Right lobe of liver (tissue), 6 donors: ENCODE measurements around the gene ZNG1B. TPM values are rescaled to one million over a fixed set of nuclear protein-coding genes. Genes with fewer than 3 reads are reported as not detected.
A peak's percentile ranks its signal among the peaks of the same experiment; 100 is the strongest.
"Not testable (repeated sequence)": the region's sequence is repeated elsewhere in the genome, so short reads cannot be mapped to it uniquely, and the experiment has no call there.

ENCODE experiments used
- ATAC-seq, 4 donors: fragments of 200-7000 bp; cut with Tn5 transposase; one replicate each; pipeline ENCODE4 v1.9.1; 2020; ENCODE audit warnings: mild to moderate bottlenecking in 4 of 4, moderate library complexity in 4 of 4
- DNase-seq, 3 donors: peaks; one replicate each; pipeline ENCODE4 v3.0.0-alpha.2; 2020
- H3K27ac ChIP-seq, 3 donors: fragments of 200-600 bp; one replicate each; pipeline ENCODE4 v1.8.0; 2022
- H3K27me3 ChIP-seq, 2 donors: fragments of 200-600 bp; one replicate each; pipeline ENCODE4 v1.8.0; 2022
- H3K36me3 ChIP-seq, 4 donors: fragments of 200-600 bp; sonication (generic) in 1 of 4; one replicate each; pipeline versions ENCODE4 v1.5.1 to v1.8.0; 2017 to 2022; ENCODE audit warnings: control low read depth in 1 of 4
- H3K4me1 ChIP-seq, 4 donors: fragments of 200-600 bp; sonication (generic) in 1 of 4; one replicate each; pipeline versions ENCODE4 v1.5.1 to v1.8.0; 2017 to 2022; ENCODE audit warnings: control low read depth in 1 of 4
- H3K4me3 ChIP-seq, 3 donors: fragments of 200-600 bp; one replicate each; pipeline ENCODE4 v1.8.0; 2022
- H3K9me3 ChIP-seq, 4 donors: fragments of 200-600 bp; sonication (generic) in 1 of 4; one replicate each; pipeline versions ENCODE4 v1.5.1 to v1.8.0; 2017 to 2022; ENCODE audit warnings: control low read depth in 1 of 4
- WGBS: methylation state at CpG from one replicate; pipeline ENCODE4 v1.1.6; 2018; ENCODE audit warnings: low coverage, low lambda C conversion rate; ENCODE audit not compliant: insufficient coverage; ENCODE audit errors: missing lambda C conversion rate; 5-methylcytosine and 5-hydroxymethylcytosine counted together
- intact Hi-C, 2 donors: fragments of 100-400 bp; cut with DNase I; formaldehyde crosslinking; loops; one replicate each; pipeline versions ENCODE4 v1.11.2 to v1.14.1; 2022
- total RNA-seq, 6 experiments: library from RNA; depleted of rRNA in 2 of 6; stranded (reverse); fragments of >200 nt in 2 of 6; fragmentation: NEBNext Ultra II Directional in 3 of 6; extraction: Animal tissue kit (Norgen Biotek cat#: 25700) in 3 of 6; gene quantifications; one replicate each; pipeline versions ENCODE4 v1.1.0 to v1.2.4, GENCODE V29; 2016 to 2023
- donor health status: DM: no; HTN: yes; CAD: no.
- donor health status: DM: no; HTN: no; CAD: no.
- donor health status: DM: no; HTN: no; CAD: no.
- donor health status: DM: no; HTN: yes; CAD: no.
- donor health status: DM: no; HTN: yes; CAD: no.

ZNG1B gene
- total RNA-seq, 6 experiments from 2014 or later, result 10.8 to 16.4 (median 13.3) TPM

GRCh38 chr2:113499886-113500722 lies 62.6 kb downstream of the ZNG1B start:
- WGBS, result 5% methylated on average over 13 of the region's 56 CpGs
- ATAC-seq, H3K4me1 ChIP-seq, H3K9me3 ChIP-seq, H3K27ac ChIP-seq, H3K4me3 ChIP-seq, DNase-seq, H3K36me3 ChIP-seq, intact Hi-C loops: not testable (repeated sequence)
- peaks cover 0 to 12% of the 10 kb centered on the region in 2 donors for H3K27me3 ChIP-seq

- H3K27ac ChIP-seq, H3K4me3 ChIP-seq, DNase-seq, ATAC-seq, H3K4me1 ChIP-seq, intact Hi-C loops, H3K9me3 ChIP-seq, H3K36me3 ChIP-seq: not testable (repeated sequence)
- WGBS, result 15% methylated on average over 6 of the region's 8 CpGs
- H3K27me3 ChIP-seq, result peaks cover 0 to 12% of the 10 kb centered on the region in 2 donors
Measured at GRCh38 chr2:113500723-113501038, 63.2 kb downstream of the ZNG1B start.

- intact Hi-C loops, H3K36me3 ChIP-seq, H3K9me3 ChIP-seq, DNase-seq, H3K27ac ChIP-seq, H3K4me1 ChIP-seq: not testable (repeated sequence)
- 3% methylated on average over 10 of the region's 73 CpGs for WGBS
- ATAC-seq, result peak; percentile 11 to 49 (median 38)
- peaks cover 0 to 12% of the 10 kb centered on the region in 2 donors for H3K27me3 ChIP-seq
- H3K4me3 ChIP-seq, result peak overlapping the region in 2 of 3 donors; percentile 16 to 43
Measured at GRCh38 chr2:113502216-113503093, 65.0 kb downstream of the ZNG1B start.

- Histone ChIP-seq H3K4me3 (peak overlapping the region in 2 of 3 donors; percentile 16 to 43), H3K27me3 (peaks cover 0 to 12% of the 10 kb centered on the region in 2 donors)
- H3K27ac ChIP-seq, intact Hi-C loops, H3K36me3 ChIP-seq, H3K9me3 ChIP-seq, H3K4me1 ChIP-seq: not testable (repeated sequence)
- DNase-seq (peak in 2 of 3 donors; percentile 41 to 52), ATAC-seq (peak; percentile 48 to 80 (median 78))
- WGBS, result 0% methylated on average over 10 of the region's 116 CpGs
Measured at GRCh38 chr2:113503094-113504042, 65.9 kb downstream of the ZNG1B start.

GRCh38 chr2:113504081-113504480 lies 66.6 kb downstream of the ZNG1B start:
- H3K9me3 ChIP-seq, H3K4me3 ChIP-seq, DNase-seq, H3K4me1 ChIP-seq, intact Hi-C loops, H3K36me3 ChIP-seq, H3K27ac ChIP-seq, ATAC-seq: not testable (repeated sequence)
- WGBS, result 8% methylated on average over 13 of the region's 23 CpGs
- peaks cover 0 to 12% of the 10 kb centered on the region in 2 donors for H3K27me3 ChIP-seq

GRCh38 chr2:113507394-113508140 lies 70.1 kb downstream of the ZNG1B start:
- 14% methylated on average over 13 of the region's 14 CpGs for WGBS
- ATAC-seq, result peak in 1 of 4 donors; percentile 15
- DNase-seq, H3K36me3 ChIP-seq, H3K4me3 ChIP-seq, H3K27ac ChIP-seq, H3K9me3 ChIP-seq, H3K4me1 ChIP-seq, intact Hi-C loops, H3K27me3 ChIP-seq: not testable (repeated sequence)

- intact Hi-C loops, H3K4me3 ChIP-seq, H3K9me3 ChIP-seq, ATAC-seq, H3K27me3 ChIP-seq, DNase-seq, H3K27ac ChIP-seq, H3K4me1 ChIP-seq, H3K36me3 ChIP-seq: not testable (repeated sequence)
- WGBS, result 24% methylated on average over 9 of the region's 11 CpGs
Measured at GRCh38 chr2:113508187-113508586, 70.7 kb downstream of the ZNG1B start.

GRCh38 chr2:113510913-113511312 lies 73.4 kb downstream of the ZNG1B start:
- H3K4me3 ChIP-seq, ATAC-seq, DNase-seq, H3K9me3 ChIP-seq, intact Hi-C loops, H3K27me3 ChIP-seq, H3K36me3 ChIP-seq, H3K4me1 ChIP-seq, H3K27ac ChIP-seq: not testable (repeated sequence)
- 86% methylated on average over 1 of the region's 3 CpGs for WGBS

- WGBS, result 58% methylated on average over 6 of the region's 14 CpGs
- H3K27me3 ChIP-seq, DNase-seq, H3K36me3 ChIP-seq, H3K9me3 ChIP-seq, H3K4me1 ChIP-seq, H3K4me3 ChIP-seq, intact Hi-C loops, H3K27ac ChIP-seq: not testable (repeated sequence)
- peak in 1 of 4 donors; percentile 38 for ATAC-seq
Measured at GRCh38 chr2:113511859-113512258, 74.4 kb downstream of the ZNG1B start.

- H3K27ac ChIP-seq, H3K27me3 ChIP-seq, H3K36me3 ChIP-seq, DNase-seq, H3K9me3 ChIP-seq, intact Hi-C loops, ATAC-seq, H3K4me1 ChIP-seq, H3K4me3 ChIP-seq: not testable (repeated sequence)
- 69% methylated on average over 2 of the region's 8 CpGs for WGBS
Measured at GRCh38 chr2:113515457-113515856, 78.0 kb downstream of the ZNG1B start.
